Calu3 (cell line): ENCODE measurements around the gene FLYWCH1. TPM values are rescaled to one million over a fixed set of nuclear protein-coding genes. Genes with fewer than 3 reads are reported as not detected.

Experiments
- BruUV-seq: library from RNA; stranded (reverse); fragments of 400-500 nt; replicated peaks from 2 replicates; lab custom pipeline; 2021; lab: Mats Ljungman, UMichigan
- CTCF ChIA-PET: fragments of 300-600 bp; sonication (Branson Sonifier 250); formaldehyde crosslinking; loops from one replicate; lab custom pipeline; 2022; ENCODE audit warnings: antibody characterized with exemption; lab: Charles Lee
- DNase-seq: peaks from one replicate; pipeline ENCODE4 v3.0.0; 2022
- H3K27ac Mint-ChIP-seq: one replicate; pipeline ENCODE4 v1.8.0; 2022; ENCODE audit warnings: mixed read lengths; ENCODE audit not compliant: unreplicated experiment
- H3K27me3 Mint-ChIP-seq: one replicate; pipeline ENCODE4 v1.8.0; 2022; ENCODE audit warnings: mixed read lengths; ENCODE audit not compliant: unreplicated experiment
- H3K36me3 Mint-ChIP-seq: one replicate; pipeline ENCODE4 v1.8.0; 2022; ENCODE audit warnings: mild to moderate bottlenecking, moderate library complexity, mixed read lengths; ENCODE audit not compliant: insufficient read depth, unreplicated experiment
- H3K4me1 Mint-ChIP-seq: one replicate; pipeline ENCODE4 v1.8.0; 2022; ENCODE audit warnings: mild to moderate bottlenecking, low read depth, mixed read lengths; ENCODE audit not compliant: unreplicated experiment
- H3K4me3 Mint-ChIP-seq: one replicate; pipeline ENCODE4 v1.8.0; 2022; ENCODE audit warnings: mild to moderate bottlenecking, low read depth, moderate library complexity, mixed read lengths; ENCODE audit not compliant: unreplicated experiment
- H3K9me3 Mint-ChIP-seq: one replicate; pipeline ENCODE4 v1.8.0; 2022; ENCODE audit warnings: low read depth, mixed read lengths; ENCODE audit not compliant: unreplicated experiment
- intact Hi-C: fragments of 100-400 bp; cut with micrococcal nuclease; formaldehyde crosslinking; loops from one replicate; pipeline ENCODE4 v1.10.0; 2022; ENCODE audit not compliant: unreplicated experiment
- total RNA-seq: library from RNA; stranded (reverse); gene quantifications from 2 replicates; pipeline ENCODE4 v1.2.3, GENCODE V29; 2022
- TF ChIP-seq, protein P1 (sequence below): fragments of 200-600 bp; IDR thresholded peaks from one replicate; pipeline ENCODE4 v1.8.0; 2022; ENCODE audit warnings: antibody characterized with exemption; ENCODE audit not compliant: unreplicated experiment

The FLYWCH1 gene
- total RNA-seq, 1 experiment from 2014 or later, result 34.8 TPM

DNA sequence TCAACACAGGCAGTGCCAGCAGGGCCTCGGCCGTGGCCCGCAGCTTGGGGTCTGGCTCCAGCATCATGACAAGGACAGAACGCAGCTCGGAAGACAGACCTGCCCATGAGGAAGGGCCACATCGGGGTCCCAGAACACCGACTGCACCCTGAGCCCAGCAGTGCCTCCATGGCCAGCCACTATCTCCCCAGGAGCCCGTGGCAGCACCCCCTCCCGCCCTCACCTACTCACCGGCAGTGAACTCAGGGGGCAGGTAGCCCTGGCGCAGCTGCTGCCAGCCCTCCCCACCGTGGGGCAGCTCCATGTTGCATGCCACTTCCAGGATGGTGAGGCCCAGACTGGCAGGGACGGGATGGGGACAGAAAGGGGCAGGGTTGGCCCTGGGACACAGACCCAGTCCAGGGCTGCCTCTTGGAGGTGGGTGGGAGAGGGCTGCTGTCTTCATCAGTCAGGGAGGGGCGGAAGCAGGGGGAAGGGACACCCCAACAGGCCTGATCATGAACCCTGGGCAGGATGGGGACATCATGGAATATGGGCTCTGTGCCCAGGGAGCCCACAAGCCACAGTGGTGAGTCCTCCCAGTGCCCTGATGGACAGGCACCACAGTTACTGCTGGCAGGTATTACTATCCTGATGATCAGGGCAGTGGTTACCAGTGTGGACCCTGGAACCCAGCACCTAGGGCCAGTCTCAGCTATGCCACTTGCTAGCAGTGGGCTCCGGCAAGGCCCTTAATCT, 62.8 kb downstream of the FLYWCH1 start:
- Mint-ChIP-seq H3K4me3 (no peak overlapping the region), H3K9me3 (no peaks in the 10 kb centered on the region), H3K27me3 (no peaks in the 10 kb centered on the region), H3K27ac (no peak overlapping the region), H3K4me1 (peaks cover 40% of the 10 kb centered on the region), H3K36me3 (peaks cover 57% of the 10 kb centered on the region)
- TF ChIP-seq, protein P1, sequence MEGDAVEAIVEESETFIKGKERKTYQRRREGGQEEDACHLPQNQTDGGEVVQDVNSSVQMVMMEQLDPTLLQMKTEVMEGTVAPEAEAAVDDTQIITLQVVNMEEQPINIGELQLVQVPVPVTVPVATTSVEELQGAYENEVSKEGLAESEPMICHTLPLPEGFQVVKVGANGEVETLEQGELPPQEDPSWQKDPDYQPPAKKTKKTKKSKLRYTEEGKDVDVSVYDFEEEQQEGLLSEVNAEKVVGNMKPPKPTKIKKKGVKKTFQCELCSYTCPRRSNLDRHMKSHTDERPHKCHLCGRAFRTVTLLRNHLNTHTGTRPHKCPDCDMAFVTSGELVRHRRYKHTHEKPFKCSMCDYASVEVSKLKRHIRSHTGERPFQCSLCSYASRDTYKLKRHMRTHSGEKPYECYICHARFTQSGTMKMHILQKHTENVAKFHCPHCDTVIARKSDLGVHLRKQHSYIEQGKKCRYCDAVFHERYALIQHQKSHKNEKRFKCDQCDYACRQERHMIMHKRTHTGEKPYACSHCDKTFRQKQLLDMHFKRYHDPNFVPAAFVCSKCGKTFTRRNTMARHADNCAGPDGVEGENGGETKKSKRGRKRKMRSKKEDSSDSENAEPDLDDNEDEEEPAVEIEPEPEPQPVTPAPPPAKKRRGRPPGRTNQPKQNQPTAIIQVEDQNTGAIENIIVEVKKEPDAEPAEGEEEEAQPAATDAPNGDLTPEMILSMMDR, result no peak
- BruUV-seq, result no TSS peak
- CTCF ChIA-PET, result no interaction called here
- intact Hi-C loops, result no loop called here
- DNase-seq, result no peak

DNA sequence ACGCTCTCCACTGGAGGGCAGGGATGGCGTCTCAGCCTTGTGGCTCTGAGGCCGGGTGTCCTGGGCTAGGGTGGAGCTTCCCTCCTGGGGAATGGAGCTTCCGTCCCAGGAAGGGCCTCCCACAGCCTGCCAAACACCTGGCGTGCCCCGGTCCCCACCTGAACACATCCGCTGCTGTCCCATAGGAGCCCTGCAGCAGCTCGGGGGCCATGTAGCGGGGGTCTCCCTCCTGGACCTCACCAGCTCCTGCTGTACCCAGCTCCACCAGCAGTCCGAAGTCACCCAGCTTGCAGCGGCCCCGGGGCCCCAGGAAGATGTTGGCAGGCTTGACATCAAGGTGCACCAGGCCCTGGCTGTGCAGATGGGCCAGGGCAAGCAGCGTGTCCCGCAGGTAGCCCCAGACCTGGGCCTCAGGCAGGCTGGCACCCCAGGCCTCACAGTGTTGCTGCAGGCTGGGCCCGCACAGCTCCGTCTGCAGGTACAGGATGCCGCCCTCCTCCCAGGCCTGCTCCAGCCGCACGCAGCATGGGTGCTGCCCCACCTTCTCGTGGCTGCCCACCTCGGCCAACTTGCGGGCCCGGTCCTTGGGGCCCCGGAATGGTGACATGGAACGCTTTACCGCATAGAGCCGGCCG, 63.5 kb downstream of the FLYWCH1 start:
- Mint-ChIP-seq H3K4me3 (no peak overlapping the region), H3K4me1 (peaks cover 40% of the 10 kb centered on the region), H3K9me3 (no peaks in the 10 kb centered on the region), H3K36me3 (peaks cover 57% of the 10 kb centered on the region), H3K27ac (no peak overlapping the region), H3K27me3 (no peaks in the 10 kb centered on the region)
- intact Hi-C loops, result no loop called here
- TF ChIP-seq, protein P1, result no peak
- BruUV-seq, result no TSS peak
- DNase-seq, result no peak
- CTCF ChIA-PET, result interaction anchor here (0.7 kb wide), 1 partner anchor 8 kb away, joined by 4 read pairs; no protein-coding TSS in a partner anchor

DNA sequence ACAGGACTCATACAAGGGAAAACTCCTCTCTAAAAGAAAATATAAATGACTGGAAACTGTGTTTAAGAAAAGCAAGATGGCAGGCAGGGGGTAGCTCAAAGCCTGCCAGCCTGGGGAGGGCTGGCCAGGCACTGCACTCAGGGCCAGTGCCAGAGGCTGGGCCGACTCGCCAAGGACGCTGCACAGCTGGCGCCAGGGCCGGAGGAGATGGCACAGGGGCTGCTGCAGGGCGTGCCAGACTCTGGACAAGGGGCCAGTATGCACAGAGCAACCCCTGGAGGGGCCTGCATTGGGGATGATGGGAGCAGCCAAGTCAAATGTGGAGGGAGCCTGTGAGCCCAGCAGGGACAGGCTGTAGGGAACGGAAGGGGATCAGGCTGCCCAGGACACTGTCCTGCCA, 64.5 kb downstream of the FLYWCH1 start:
- CTCF ChIA-PET, result interaction anchor here (0.7 kb wide), 1 partner anchor 9 kb away, joined by 4 read pairs; no protein-coding TSS in a partner anchor
- DNase-seq, result no peak
- TF ChIP-seq, protein P1, result no peak
- H3K4me3 Mint-ChIP-seq, result no peak overlapping the region
- intact Hi-C loops, result no loop called here
- H3K36me3 Mint-ChIP-seq, result peaks cover 57% of the 10 kb centered on the region
- no TSS peak for BruUV-seq
- H3K9me3 Mint-ChIP-seq, result no peaks in the 10 kb centered on the region
- no peaks in the 10 kb centered on the region for H3K27me3 Mint-ChIP-seq
- no peak overlapping the region for H3K27ac Mint-ChIP-seq
- H3K4me1 Mint-ChIP-seq, result peaks cover 35% of the 10 kb centered on the region

DNA sequence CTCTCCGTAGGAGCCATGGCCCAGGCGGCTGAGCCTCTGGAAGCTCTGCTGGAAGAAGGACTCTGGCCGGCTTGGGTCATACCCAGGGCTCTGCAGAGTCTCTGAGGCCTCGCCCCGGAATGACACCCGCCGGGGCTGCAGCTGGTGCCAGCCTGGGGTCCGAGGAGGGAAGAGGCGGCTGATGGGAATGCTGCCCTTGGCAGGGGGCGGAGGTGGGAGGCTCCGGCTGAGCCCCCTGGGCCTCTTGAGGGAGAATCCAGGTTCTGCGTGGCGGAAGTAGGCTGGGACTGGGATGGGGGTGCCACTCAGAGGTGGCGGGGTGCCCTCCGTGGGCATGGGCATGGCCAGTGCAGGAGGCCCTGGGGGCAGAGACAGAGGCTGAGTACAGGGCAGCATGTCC, 64.9 kb downstream of the FLYWCH1 start:
- H3K27ac Mint-ChIP-seq, result no peak overlapping the region
- DNase-seq, result no peak
- no peak overlapping the region for H3K4me3 Mint-ChIP-seq
- peaks cover 36% of the 10 kb centered on the region for H3K4me1 Mint-ChIP-seq
- no TSS peak for BruUV-seq
- intact Hi-C loops, result no loop called here
- CTCF ChIA-PET, result no interaction called here
- H3K9me3 Mint-ChIP-seq, result no peaks in the 10 kb centered on the region
- TF ChIP-seq, protein P1, result no peak
- peaks cover 54% of the 10 kb centered on the region for H3K36me3 Mint-ChIP-seq
- no peaks in the 10 kb centered on the region for H3K27me3 Mint-ChIP-seq
